ENCODE data around the gene COL25A1. TPM values are rescaled to one million over a fixed set of nuclear protein-coding genes. Genes with fewer than 3 reads are reported as not detected.

COL25A1 gene
- total RNA-seq, 1 donor from 2014 or later = not detected

DNA sequence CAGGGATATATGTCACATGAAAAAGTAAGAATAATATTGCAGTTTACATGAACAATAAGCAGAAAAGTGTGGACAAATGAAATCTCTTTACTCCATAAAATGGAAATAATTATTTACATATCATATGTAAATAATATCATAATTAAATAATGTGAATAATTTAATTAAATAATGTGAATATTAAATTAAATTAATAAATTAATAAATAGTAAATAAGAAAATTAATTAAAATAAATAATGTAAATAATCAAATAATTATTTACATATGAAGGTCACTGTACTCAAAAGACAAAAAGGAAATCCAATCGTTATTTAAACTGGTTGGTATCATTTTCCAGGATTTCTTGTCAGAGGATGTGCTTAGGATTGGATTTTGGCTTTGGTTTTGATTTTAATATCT lies 338.5 kb downstream of the COL25A1 start:
- no peaks in the 10 kb centered on the region for H3K4me1 Mint-ChIP-seq (ENCODE audit: low read depth)
- DNase-seq (ENCODE audit: low spot score) = no peak
- H3K36me3 Mint-ChIP-seq (ENCODE audit: low read depth) = peaks cover 6% of the 10 kb centered on the region
- no peak overlapping the region for H3K27ac Mint-ChIP-seq
- intact Hi-C loops (cut with micrococcal nuclease) = no loop called here
- H3K4me3 Mint-ChIP-seq (ENCODE audit: low read depth) = no peak overlapping the region
- peaks cover 7% of the 10 kb centered on the region for H3K9me3 Mint-ChIP-seq
- H3K27me3 Mint-ChIP-seq (ENCODE audit: low read depth) = peaks cover 3% of the 10 kb centered on the region

- intact Hi-C loops (cut with micrococcal nuclease) = no loop called here
- no peak overlapping the region for H3K27ac Mint-ChIP-seq
- no peaks in the 10 kb centered on the region for H3K36me3 Mint-ChIP-seq (ENCODE audit: low read depth)
- DNase-seq (ENCODE audit: low spot score) = no peak
- no peaks in the 10 kb centered on the region for H3K9me3 Mint-ChIP-seq
- H3K27me3 Mint-ChIP-seq (ENCODE audit: low read depth) = peaks cover 6% of the 10 kb centered on the region
- no peak overlapping the region for H3K4me3 Mint-ChIP-seq (ENCODE audit: low read depth)
- H3K4me1 Mint-ChIP-seq (ENCODE audit: low read depth) = no peaks in the 10 kb centered on the region
Observed at GRCh38 chr4:108959491-108959890, 343.0 kb downstream of the COL25A1 start.

DNA sequence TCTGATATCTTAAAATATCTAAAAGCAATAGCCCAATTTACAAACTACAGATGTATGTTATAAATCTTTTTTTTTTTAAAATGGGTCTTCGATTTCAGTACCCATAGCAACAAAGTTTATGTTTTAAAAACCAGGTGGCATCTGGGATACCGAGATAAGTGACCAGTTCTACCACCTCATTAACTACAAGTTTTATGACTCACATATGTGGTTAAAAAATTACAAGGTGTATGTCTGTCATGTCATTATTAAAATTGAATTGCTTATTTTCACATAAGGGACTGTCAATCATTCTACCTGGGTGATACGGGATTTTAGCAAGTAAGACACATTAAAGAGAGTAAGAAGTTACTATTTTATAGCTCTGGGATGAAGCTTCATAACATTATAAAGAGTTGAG lies 347.6 kb downstream of the COL25A1 start:
- no peak overlapping the region for H3K4me3 Mint-ChIP-seq (ENCODE audit: low read depth)
- peaks cover 6% of the 10 kb centered on the region for H3K27me3 Mint-ChIP-seq (ENCODE audit: low read depth)
- no peak for DNase-seq (ENCODE audit: low spot score)
- H3K36me3 Mint-ChIP-seq (ENCODE audit: low read depth) = no peaks in the 10 kb centered on the region
- intact Hi-C loops (cut with micrococcal nuclease) = no loop called here
- H3K9me3 Mint-ChIP-seq = no peaks in the 10 kb centered on the region
- H3K4me1 Mint-ChIP-seq (ENCODE audit: low read depth) = peaks cover 2% of the 10 kb centered on the region
- no peak overlapping the region for H3K27ac Mint-ChIP-seq

- Mint-ChIP-seq H3K27me3 (ENCODE audit: low read depth) (peaks cover 3% of the 10 kb centered on the region), H3K4me3 (ENCODE audit: low read depth) (no peak overlapping the region), H3K27ac (no peak overlapping the region), H3K9me3 (no peaks in the 10 kb centered on the region), H3K4me1 (ENCODE audit: low read depth) (peaks cover 2% of the 10 kb centered on the region), H3K36me3 (ENCODE audit: low read depth) (no peaks in the 10 kb centered on the region)
- intact Hi-C loops (cut with micrococcal nuclease) = no loop called here
- no peak for DNase-seq (ENCODE audit: low spot score)
Observed at GRCh38 chr4:108953941-108954340, 348.5 kb downstream of the COL25A1 start.

GRCh38 chr4:108950158-108950915 lies 352.1 kb downstream of the COL25A1 start:
- Mint-ChIP-seq H3K27me3 (ENCODE audit: low read depth) (peaks cover 3% of the 10 kb centered on the region), H3K9me3 (no peaks in the 10 kb centered on the region), H3K36me3 (ENCODE audit: low read depth) (no peaks in the 10 kb centered on the region), H3K4me3 (ENCODE audit: low read depth) (no peak overlapping the region), H3K4me1 (ENCODE audit: low read depth) (peaks cover 2% of the 10 kb centered on the region), H3K27ac (no peak overlapping the region)
- no peak for DNase-seq (ENCODE audit: low spot score)
- intact Hi-C loops (cut with micrococcal nuclease) = no loop called here

DNA sequence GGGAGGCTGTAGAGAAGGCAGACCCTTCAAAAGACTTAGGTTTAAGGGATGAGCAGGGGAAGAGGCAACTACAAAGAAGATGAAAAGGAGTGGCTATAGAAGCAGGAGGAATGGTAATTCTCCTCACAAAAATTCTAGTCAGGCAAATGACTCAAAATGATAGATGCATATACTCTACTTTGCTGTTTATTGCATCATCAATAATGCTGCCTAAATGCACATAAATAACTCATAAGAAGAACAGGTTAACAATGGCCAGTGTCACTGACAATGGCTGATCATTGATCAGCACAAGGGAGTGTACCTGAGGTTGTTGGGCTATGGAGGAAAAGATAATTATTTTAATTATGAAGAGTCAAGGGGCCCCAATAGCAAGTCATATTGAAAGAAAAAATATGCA lies 354.9 kb downstream of the COL25A1 start:
- no peak for DNase-seq (ENCODE audit: low spot score)
- intact Hi-C loops (cut with micrococcal nuclease) = no loop called here
- no peak overlapping the region for H3K4me3 Mint-ChIP-seq (ENCODE audit: low read depth)
- no peaks in the 10 kb centered on the region for H3K27me3 Mint-ChIP-seq (ENCODE audit: low read depth)
- H3K4me1 Mint-ChIP-seq (ENCODE audit: low read depth) = no peaks in the 10 kb centered on the region
- H3K27ac Mint-ChIP-seq = no peak overlapping the region
- H3K36me3 Mint-ChIP-seq (ENCODE audit: low read depth) = no peaks in the 10 kb centered on the region
- H3K9me3 Mint-ChIP-seq = no peaks in the 10 kb centered on the region

DNA sequence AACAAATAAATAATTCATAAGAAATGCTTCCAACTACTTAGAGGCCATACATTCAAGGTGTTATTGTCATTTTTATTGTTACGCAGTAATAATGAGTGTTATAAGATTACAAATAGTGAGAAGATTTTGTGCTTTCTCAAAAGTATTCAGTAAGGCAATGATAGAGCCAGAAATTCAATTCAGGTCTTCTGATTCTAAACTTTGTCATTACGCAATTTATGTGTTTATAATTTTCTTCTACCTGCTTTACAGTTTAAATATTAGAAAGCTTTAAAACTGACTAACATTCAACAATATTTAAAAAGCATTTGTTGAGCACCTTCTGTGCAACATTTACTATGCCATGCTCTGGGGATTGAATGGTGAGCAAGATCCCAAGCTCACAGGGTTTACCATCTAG lies 356.2 kb downstream of the COL25A1 start:
- Mint-ChIP-seq H3K36me3 (ENCODE audit: low read depth) (no peaks in the 10 kb centered on the region), H3K27me3 (ENCODE audit: low read depth) (no peaks in the 10 kb centered on the region), H3K4me1 (ENCODE audit: low read depth) (peaks cover 1% of the 10 kb centered on the region), H3K9me3 (no peaks in the 10 kb centered on the region), H3K27ac (no peak overlapping the region), H3K4me3 (ENCODE audit: low read depth) (no peak overlapping the region)
- intact Hi-C loops (cut with micrococcal nuclease) = no loop called here
- no peak for DNase-seq (ENCODE audit: low spot score)

DNA sequence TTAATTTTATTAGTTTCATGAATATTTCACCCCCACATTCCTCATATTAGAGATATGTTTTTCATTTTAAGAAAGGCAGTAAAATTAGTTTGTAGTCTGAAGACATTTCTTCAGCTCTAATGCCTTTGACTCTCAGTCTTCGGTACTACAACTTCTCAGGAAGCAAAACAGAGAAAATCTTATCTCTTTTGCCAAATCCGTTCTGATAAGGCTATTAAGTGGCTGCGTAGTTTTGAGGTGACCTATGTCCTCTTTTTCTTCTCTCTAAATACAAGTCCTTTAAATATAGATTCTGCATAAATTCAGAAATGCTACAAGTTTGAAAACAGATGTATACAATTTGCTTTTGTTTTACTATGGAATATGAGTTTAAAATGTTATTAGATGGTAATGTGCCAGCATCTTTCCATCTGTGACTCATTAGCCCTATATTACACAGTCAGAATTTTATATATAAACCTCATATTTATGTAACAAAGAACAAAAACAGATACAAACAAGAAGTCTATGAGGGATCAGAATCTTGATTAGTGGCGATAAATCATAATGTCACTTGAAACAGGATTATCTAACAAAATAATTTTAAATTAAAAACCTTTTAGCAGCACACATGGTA lies 358.4 kb downstream of the COL25A1 start:
- peaks cover 4% of the 10 kb centered on the region for H3K4me1 Mint-ChIP-seq (ENCODE audit: low read depth)
- intact Hi-C loops (cut with micrococcal nuclease) = no loop called here
- no peaks in the 10 kb centered on the region for H3K36me3 Mint-ChIP-seq (ENCODE audit: low read depth)
- H3K27me3 Mint-ChIP-seq (ENCODE audit: low read depth) = no peaks in the 10 kb centered on the region
- no peak overlapping the region for H3K27ac Mint-ChIP-seq
- DNase-seq (ENCODE audit: low spot score) = no peak
- no peaks in the 10 kb centered on the region for H3K9me3 Mint-ChIP-seq
- no peak overlapping the region for H3K4me3 Mint-ChIP-seq (ENCODE audit: low read depth)

DNA sequence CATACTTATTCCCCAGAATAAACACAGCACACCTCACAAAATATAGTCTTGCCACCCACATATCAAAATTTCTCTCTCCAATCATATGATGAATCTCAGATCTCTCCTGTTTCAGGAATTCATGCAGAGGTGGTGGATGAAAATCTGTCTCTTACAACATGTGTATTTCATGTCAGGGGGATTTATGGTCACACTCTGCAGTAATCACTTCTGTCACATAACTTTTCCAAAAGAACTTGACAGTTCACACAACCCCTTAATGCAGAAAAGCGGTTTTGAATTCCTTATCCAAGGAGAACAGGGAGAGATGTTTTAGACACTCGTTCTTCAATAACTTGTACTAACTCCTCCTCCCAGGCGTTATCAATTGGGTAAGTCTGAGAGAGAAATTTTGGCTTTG lies 359.1 kb downstream of the COL25A1 start:
- Mint-ChIP-seq H3K4me3 (ENCODE audit: low read depth) (no peak overlapping the region), H3K27me3 (ENCODE audit: low read depth) (no peaks in the 10 kb centered on the region)

DNA sequence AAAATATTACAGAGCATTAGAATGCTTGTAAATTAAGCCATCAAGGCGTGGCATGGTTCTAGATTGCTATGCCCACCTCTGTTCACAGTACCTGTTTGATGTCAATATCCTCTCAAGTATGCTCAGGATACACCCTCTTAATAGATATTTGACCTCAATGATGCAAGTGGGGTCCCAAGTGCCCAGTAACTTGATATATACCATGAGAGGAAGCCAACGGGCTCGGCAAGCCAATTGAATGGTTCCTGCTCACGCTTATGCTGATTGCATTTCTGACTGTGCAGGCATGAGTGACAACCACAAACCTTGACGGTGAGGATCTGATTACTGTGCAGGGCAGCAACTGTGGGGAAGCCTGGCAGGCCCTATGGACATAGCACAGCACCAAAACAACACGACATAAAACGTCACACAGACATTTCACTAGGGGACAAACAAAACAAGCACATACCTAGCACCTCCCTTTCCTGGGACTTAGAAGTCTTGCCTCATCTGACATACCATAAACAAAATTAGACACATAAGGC lies 360.5 kb downstream of the COL25A1 start:
- Mint-ChIP-seq H3K27ac (no peak overlapping the region), H3K36me3 (ENCODE audit: low read depth) (no peaks in the 10 kb centered on the region), H3K27me3 (ENCODE audit: low read depth) (no peaks in the 10 kb centered on the region), H3K4me1 (ENCODE audit: low read depth) (peaks cover 4% of the 10 kb centered on the region), H3K9me3 (no peaks in the 10 kb centered on the region), H3K4me3 (ENCODE audit: low read depth) (no peak overlapping the region)
- intact Hi-C loops (cut with micrococcal nuclease) = no loop called here
- no peak for DNase-seq (ENCODE audit: low spot score)

More for the DNA sequence above, 359.1 kb downstream of the COL25A1 start:
- no peak for DNase-seq (ENCODE audit: low spot score)
- H3K36me3 Mint-ChIP-seq (ENCODE audit: low read depth) = no peaks in the 10 kb centered on the region
- H3K27ac Mint-ChIP-seq = no peak overlapping the region
- intact Hi-C loops (cut with micrococcal nuclease) = no loop called here
- peaks cover 4% of the 10 kb centered on the region for H3K4me1 Mint-ChIP-seq (ENCODE audit: low read depth)
- no peaks in the 10 kb centered on the region for H3K9me3 Mint-ChIP-seq

DNA sequence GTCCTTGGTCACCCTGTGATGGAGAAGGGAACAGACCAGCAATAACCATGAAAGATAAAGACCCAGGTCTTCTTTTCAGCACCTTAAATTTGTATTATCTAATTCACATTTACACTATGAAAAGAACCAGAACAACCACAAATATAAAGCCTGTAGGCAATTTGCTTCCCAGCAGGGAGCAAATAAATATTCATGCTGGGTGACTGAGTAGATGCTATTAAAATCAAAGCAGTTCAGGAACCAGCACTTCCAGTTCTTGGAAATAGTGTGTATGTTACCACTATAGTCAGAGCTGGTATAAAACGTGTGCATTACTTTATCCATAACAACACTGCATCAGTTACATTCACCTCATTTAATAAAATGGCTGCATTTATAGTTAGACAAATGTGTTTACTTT lies 361.8 kb downstream of the COL25A1 start:
- no peaks in the 10 kb centered on the region for H3K36me3 Mint-ChIP-seq (ENCODE audit: low read depth)
- no peak overlapping the region for H3K4me3 Mint-ChIP-seq (ENCODE audit: low read depth)
- DNase-seq (ENCODE audit: low spot score) = no peak
- H3K9me3 Mint-ChIP-seq = no peaks in the 10 kb centered on the region
- intact Hi-C loops (cut with micrococcal nuclease) = no loop called here
- no peaks in the 10 kb centered on the region for H3K27me3 Mint-ChIP-seq (ENCODE audit: low read depth)
- H3K27ac Mint-ChIP-seq = no peak overlapping the region
- H3K4me1 Mint-ChIP-seq (ENCODE audit: low read depth) = peaks cover 4% of the 10 kb centered on the region

DNA sequence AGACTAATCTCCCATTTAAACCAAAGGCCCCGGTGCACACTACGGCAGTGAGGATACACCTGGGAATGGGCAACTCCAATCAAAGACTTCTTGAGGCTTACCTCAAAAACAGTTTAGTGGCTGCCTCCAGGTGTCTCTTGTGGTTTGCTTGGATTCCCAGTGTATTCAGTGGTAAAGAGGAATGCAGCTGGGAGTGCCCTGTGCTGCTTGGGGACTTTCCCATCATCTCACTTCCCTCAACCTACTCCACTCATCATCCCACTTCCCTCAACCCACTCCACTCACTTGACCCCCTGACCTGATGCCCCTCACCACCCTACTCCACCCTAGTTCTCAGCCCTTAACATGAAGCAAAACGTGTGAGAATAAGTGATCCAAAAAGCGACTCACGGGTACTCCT lies 362.3 kb downstream of the COL25A1 start:
- Mint-ChIP-seq H3K27ac (no peak overlapping the region), H3K36me3 (ENCODE audit: low read depth) (no peaks in the 10 kb centered on the region), H3K4me3 (ENCODE audit: low read depth) (no peak overlapping the region), H3K27me3 (ENCODE audit: low read depth) (peaks cover 2% of the 10 kb centered on the region), H3K9me3 (no peaks in the 10 kb centered on the region), H3K4me1 (ENCODE audit: low read depth) (peaks cover 4% of the 10 kb centered on the region)
- no peak for DNase-seq (ENCODE audit: low spot score)
- intact Hi-C loops (cut with micrococcal nuclease) = no loop called here

- no peak overlapping the region for H3K4me3 Mint-ChIP-seq (ENCODE audit: low read depth)
- peaks cover 4% of the 10 kb centered on the region for H3K4me1 Mint-ChIP-seq (ENCODE audit: low read depth)
- no peak for DNase-seq (ENCODE audit: low spot score)
- H3K36me3 Mint-ChIP-seq (ENCODE audit: low read depth) = no peaks in the 10 kb centered on the region
- H3K9me3 Mint-ChIP-seq = no peaks in the 10 kb centered on the region
- intact Hi-C loops (cut with micrococcal nuclease) = no loop called here
- no peak overlapping the region for H3K27ac Mint-ChIP-seq
- H3K27me3 Mint-ChIP-seq (ENCODE audit: low read depth) = peaks cover 5% of the 10 kb centered on the region
Observed at GRCh38 chr4:108937066-108937465, 365.4 kb downstream of the COL25A1 start.
